Brain microvascular endothelial cell (primary cell): ENCODE results near the gene MTM1.
A peak's percentile ranks its signal among the peaks of the same experiment; 100 is the strongest.

ENCODE experiments used
- DNase-seq: peaks from one replicate; pipeline ENCODE4 v3.0.0-alpha.2; 2020
- H3K27ac ChIP-seq: fragments of 250-450 bp; sonication (Bioruptor Pico); 2 replicates; pipeline ENCODE4 v1.5.1; 2020; ENCODE audit warnings: mild to moderate bottlenecking, moderate library complexity
- H3K27me3 ChIP-seq: fragments of 250-450 bp; sonication (Bioruptor Pico); replicated peaks from 2 replicates; pipeline ENCODE4 v1.5.1; 2020; ENCODE audit warnings: mild to moderate bottlenecking
- H3K36me3 ChIP-seq: fragments of 250-450 bp; sonication (Bioruptor Pico); replicated peaks from 2 replicates; pipeline ENCODE4 v1.5.1; 2020; ENCODE audit warnings: mild to moderate bottlenecking
- H3K4me3 ChIP-seq: 2 replicates; pipeline ENCODE4 v1.5.1; 2011; ENCODE audit warnings: low read depth, mild to moderate bottlenecking, control low read depth, low read length, moderate library complexity
- CTCF ChIP-seq: IDR thresholded peaks from 2 replicates; pipeline ENCODE4 v1.5.1; 2011; ENCODE audit warnings: low read depth, mild to moderate bottlenecking, moderate library complexity, low read length, control low read depth, inconsistent platforms; ENCODE audit errors: missing control alignments
- in situ Hi-C: cut with HindIII; loops from 2 replicates; pipeline ENCODE4 v1.10.0; 2017; ENCODE audit warnings: low sequenced_read_pairs, low pct_ligation_motif_present

The MTM1 gene

GRCh38 chrX:150701377-150701776 is 133.0 kb downstream of the MTM1 start:
- H3K36me3 ChIP-seq = no peaks in the 10 kb centered on the region
- H3K27me3 ChIP-seq = no peaks in the 10 kb centered on the region
- no peak for TF ChIP-seq CTCF
- H3K27ac ChIP-seq = no peak overlapping the region
- DNase-seq = no peak
- H3K4me3 ChIP-seq = no peak overlapping the region
- in situ Hi-C loops = no loop called here

DNA sequence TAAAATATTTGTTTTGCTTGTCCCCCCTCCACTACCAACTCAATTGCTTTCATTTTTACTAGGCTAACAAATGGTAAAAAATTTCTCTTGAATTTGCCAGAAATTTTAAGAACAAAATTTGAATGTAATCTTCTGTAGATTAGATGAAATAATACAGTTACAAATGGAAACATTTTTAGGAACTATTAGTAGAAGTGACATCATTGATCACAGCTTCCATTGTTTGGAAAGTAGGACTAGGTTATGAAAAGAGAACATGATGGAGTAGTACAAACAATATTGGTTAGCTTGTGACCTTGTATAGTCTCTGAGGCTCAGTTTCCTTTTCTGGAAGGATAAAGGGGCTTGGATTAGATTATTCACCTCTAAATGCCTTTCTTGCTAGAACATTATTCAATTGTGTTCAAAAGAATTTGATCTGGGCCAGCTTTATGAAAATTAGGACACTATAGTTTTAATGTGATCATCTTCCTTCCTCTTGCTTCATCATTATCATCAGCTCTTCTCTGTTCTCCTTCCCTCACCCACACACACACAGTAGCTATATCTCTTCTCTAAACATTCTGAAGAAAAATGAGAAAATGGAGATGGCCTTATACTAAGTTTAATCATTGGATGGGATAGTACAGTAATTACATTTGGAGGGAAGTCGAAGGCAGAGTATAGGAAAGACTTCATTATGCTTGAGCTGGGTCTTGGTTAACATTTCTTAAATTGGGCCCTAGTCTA is 134.7 kb downstream of the MTM1 start:
- in situ Hi-C loops = no loop called here
- no peak overlapping the region for H3K4me3 ChIP-seq
- H3K27me3 ChIP-seq = no peaks in the 10 kb centered on the region
- no peak for TF ChIP-seq CTCF
- H3K36me3 ChIP-seq = no peaks in the 10 kb centered on the region
- no peak for DNase-seq
- peak overlapping the region; percentile 74 for H3K27ac ChIP-seq

DNA sequence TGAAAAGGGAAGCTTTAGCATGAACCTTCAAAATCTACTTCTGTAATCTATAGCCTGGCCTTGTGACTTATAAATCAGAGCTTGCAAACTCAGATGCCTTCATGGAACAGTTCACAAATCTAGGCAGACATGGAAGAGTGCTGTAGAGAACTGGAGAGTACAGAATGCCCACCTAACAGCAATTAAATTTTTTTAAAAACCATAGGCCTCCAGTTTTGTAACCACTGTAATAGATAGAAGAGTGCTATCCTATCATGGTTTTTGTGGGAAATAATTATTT is 135.2 kb downstream of the MTM1 start:
- DNase-seq = no peak
- Histone ChIP-seq H3K27me3 (no peaks in the 10 kb centered on the region), H3K36me3 (no peaks in the 10 kb centered on the region), H3K27ac (peak overlapping the region; percentile 74), H3K4me3 (no peak overlapping the region)
- in situ Hi-C loops = no loop called here
- TF ChIP-seq CTCF = no peak

DNA sequence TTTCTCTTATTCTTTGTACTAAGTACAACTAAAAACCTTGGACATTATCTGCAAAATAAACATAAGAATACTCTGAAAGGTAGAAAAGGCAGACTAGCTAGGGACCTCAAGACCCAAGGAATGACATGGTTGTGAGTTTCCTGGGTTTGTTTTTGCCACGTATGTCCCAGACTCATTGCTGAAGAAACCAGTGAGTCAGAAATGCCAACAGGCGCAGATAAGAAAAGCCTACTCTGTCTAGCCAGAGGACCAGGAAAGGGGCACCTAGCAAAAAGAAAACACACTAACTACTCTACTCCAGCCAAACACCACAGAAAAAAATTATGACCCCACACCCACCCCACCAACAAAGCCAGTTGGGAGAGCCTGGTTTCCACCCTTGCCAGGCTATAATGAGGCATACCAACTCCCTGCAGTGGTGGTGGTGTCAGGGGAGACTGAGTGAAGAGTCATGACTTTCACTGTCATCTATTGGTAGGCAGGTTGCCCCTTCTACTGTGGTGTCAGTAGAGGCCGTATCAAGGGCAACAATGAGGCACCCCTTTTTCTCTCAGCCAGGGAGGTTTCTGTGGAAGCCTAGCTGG is 135.7 kb downstream of the MTM1 start:
- DNase-seq = peak; percentile 74

DNA sequence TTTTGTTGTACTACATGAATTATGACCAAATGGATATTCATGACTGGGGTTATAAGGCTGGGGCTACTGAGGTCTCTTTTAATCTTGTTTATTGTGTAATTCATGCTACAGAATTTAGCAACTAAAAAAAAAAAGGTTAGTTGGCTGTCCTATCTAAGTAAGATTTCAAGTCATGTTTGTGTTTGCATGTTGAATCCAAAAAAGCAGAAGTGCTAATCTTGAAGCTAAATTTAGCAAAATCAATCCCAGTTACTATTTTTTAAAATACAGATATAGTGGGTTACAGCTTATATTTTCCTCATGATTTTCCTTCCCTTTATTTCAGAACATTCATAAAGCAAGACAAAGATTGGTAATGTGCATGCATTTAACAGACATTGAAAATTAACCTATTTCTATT is 144.2 kb downstream of the MTM1 start:
- no peak for TF ChIP-seq CTCF
- no peak overlapping the region for H3K4me3 ChIP-seq
- H3K27me3 ChIP-seq = no peaks in the 10 kb centered on the region
- no peak for DNase-seq
- no peak overlapping the region for H3K27ac ChIP-seq
- H3K36me3 ChIP-seq = no peaks in the 10 kb centered on the region
- in situ Hi-C loops = no loop called here

More for the DNA sequence above, 135.7 kb downstream of the MTM1 start:
- no peaks in the 10 kb centered on the region for H3K27me3 ChIP-seq
- no peaks in the 10 kb centered on the region for H3K36me3 ChIP-seq
- H3K27ac ChIP-seq = peak overlapping the region; percentile 74
- no peak overlapping the region for H3K4me3 ChIP-seq
- no peak for TF ChIP-seq CTCF
- in situ Hi-C loops = no loop called here

DNA sequence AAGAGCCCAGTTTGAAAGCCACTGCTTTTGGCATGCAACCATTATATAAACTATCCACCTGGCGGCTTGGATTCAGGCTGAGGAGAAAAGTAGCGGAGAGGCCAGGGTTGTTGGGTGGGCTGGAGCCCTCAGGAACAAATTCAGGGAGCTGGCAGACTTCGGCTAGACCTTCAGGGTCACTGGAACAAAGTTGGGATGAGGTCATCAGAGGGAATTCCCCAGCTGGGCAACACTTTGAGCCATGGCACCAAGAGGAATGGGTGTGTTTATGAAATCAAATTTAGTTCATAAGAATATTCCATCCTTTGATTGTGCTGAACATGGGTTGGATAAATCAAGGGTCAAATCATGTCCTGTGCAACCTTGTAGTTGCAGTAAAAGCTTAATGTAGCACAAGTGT is 146.8 kb downstream of the MTM1 start:
- no peak for TF ChIP-seq CTCF
- Histone ChIP-seq H3K36me3 (no peaks in the 10 kb centered on the region), H3K4me3 (no peak overlapping the region), H3K27me3 (no peaks in the 10 kb centered on the region), H3K27ac (no peak overlapping the region)
- DNase-seq = no peak
- in situ Hi-C loops = no loop called here
